Stomach (tissue), 9 donors: ENCODE data around the gene PRKN. TPM values are rescaled to one million over a fixed set of nuclear protein-coding genes. Genes with fewer than 3 reads are reported as not detected.

Experiments used
- DNase-seq, 2 donors: peaks; one replicate each; pipeline versions ENCODE4 v3.0.0 to v3.0.0-alpha.2; 2013 to 2019
- H3K27ac ChIP-seq, 5 donors: fragments of 200-600 bp in 4 of 5; sonication (generic) in 4 of 5; one replicate each; pipeline ENCODE4 v1.5.1; 2013 to 2019; ENCODE audit warnings: mild to moderate bottlenecking in 1 of 5, moderate library complexity in 1 of 5
- H3K27me3 ChIP-seq, 3 donors: fragments of 200-600 bp; sonication (generic); one replicate each; pipeline ENCODE4 v1.5.1; 2017 to 2019; ENCODE audit warnings: mixed run types in 1 of 3
- H3K36me3 ChIP-seq, 4 donors: fragments of 200-600 bp; sonication (generic); 1 replicate in 3 of 4; 2 replicates in 1 of 4; pipeline ENCODE4 v1.5.1; 2016 to 2019
- H3K4me1 ChIP-seq, 4 donors: fragments of 200-600 bp; sonication (generic); one replicate each; pipeline ENCODE4 v1.5.1; 2016 to 2019
- H3K4me3 ChIP-seq, 4 donors: fragments of 200-600 bp; sonication (generic) in 3 of 4; one replicate each; pipeline ENCODE4 v1.5.1; 2016 to 2019; ENCODE audit warnings: mild to moderate bottlenecking in 1 of 4
- H3K9me3 ChIP-seq, 4 donors: fragments of 200-600 bp; sonication (generic); one replicate each; pipeline ENCODE4 v1.5.1; 2016 to 2019
- CTCF ChIP-seq, 7 experiments: fragments of 450-650 bp in 4 of 7; fragments of 200-600 bp in 3 of 7; sonication (generic) in 3 of 7; IDR thresholded peaks; one replicate each; pipeline ENCODE4 v1.5.1; 2016 to 2019; ENCODE audit warnings: antibody characterized with exemption in 7 of 7, control low read depth in 2 of 7, mild to moderate bottlenecking in 1 of 7
- EP300 ChIP-seq: sonication (generic); formaldehyde crosslinking; IDR thresholded peaks from one replicate; pipeline ENCODE4 v1.6.1; 2017; ENCODE audit warnings: antibody characterized with exemption
- POLR2A ChIP-seq, 4 donors: fragments of 450-650 bp; IDR thresholded peaks; one replicate each; pipeline ENCODE4 v1.6.1; 2016; ENCODE audit warnings: antibody characterized with exemption in 4 of 4, control low read depth in 2 of 4, mild to moderate bottlenecking in 1 of 4, moderate library complexity in 1 of 4
- POLR2AphosphoS5 ChIP-seq, 3 donors: sonication (generic); formaldehyde crosslinking; IDR thresholded peaks; one replicate each; pipeline ENCODE4 v1.6.1; 2016; ENCODE audit warnings: antibody characterized with exemption in 3 of 3
- WGBS, 5 donors: extraction: QIAGEN DNeasy Blood & Tissue Kit in 3 of 5; methylation state at CpG; one replicate each; pipeline versions ENCODE4 v1.1.5 to v1.1.7; 2013 to 2018; 5-methylcytosine and 5-hydroxymethylcytosine counted together
- intact Hi-C: fragments of 100-400 bp; cut with DNase I; formaldehyde crosslinking; loops from one replicate; pipeline ENCODE4 v1.15.1; 2023; ENCODE audit warnings: low total_unique reads
- polyA plus RNA-seq, 3 donors: library from polyadenylated mRNA; stranded (reverse); fragments of 200-250 nt; gene quantifications; one replicate each; pipeline ENCODE4 v1.2.3, GENCODE V29; 2013
- total RNA-seq, 5 donors: library from RNA; depleted of rRNA; stranded (reverse); fragments of >200 nt; gene quantifications; one replicate each; pipeline versions ENCODE4 v1.1.0 to v1.2.3, GENCODE V29; 2014 to 2016
- donor health status: healthy with polysubstance abuse.
- donor health status: Bipolar disorder and iron deficiency.
- donor health status: healthy.

PRKN gene
- total and polyA plus RNA-seq, 8 donors = 0.68 to 19.8 (median 9.5) TPM

GRCh38 chr6:161584621-161585340 is 1142.8 kb downstream of the PRKN start:
- Histone ChIP-seq H3K4me1 (no peaks in the 10 kb centered on the region), H3K36me3 (no peaks in the 10 kb centered on the region), H3K27me3 (no peaks in the 10 kb centered on the region), H3K4me3 (no peak overlapping the region), H3K27ac (no peak overlapping the region), H3K9me3 (no peaks in the 10 kb centered on the region)
- 71 to 76% (median 74%) methylated on average over 8 of the region's 8 CpGs for WGBS, 5 donors
- intact Hi-C loops = no loop called here
- TF ChIP-seq POLR2A (IDR thresholded peaks at IDR 0.05) = no peak
- no peak for TF ChIP-seq CTCF (IDR thresholded peaks at IDR 0.05)
- no peak for TF ChIP-seq EP300
- no peak for TF ChIP-seq POLR2AphosphoS5 (IDR thresholded peaks at IDR 0.05)
- no peak for DNase-seq

- intact Hi-C loops = no loop called here
- 40 to 69% (median 51%) methylated on average over 1 of the region's 1 CpG for WGBS, 5 donors
- Histone ChIP-seq H3K27ac (no peak overlapping the region), H3K4me1 (no peaks in the 10 kb centered on the region), H3K27me3 (no peaks in the 10 kb centered on the region), H3K4me3 (no peak overlapping the region), H3K9me3 (no peaks in the 10 kb centered on the region), H3K36me3 (no peaks in the 10 kb centered on the region)
- TF ChIP-seq POLR2A (IDR thresholded peaks at IDR 0.05) = no peak
- no peak for DNase-seq
These were observed 1143.5 kb downstream of the PRKN start for GRCh38 chr6:161584051-161584450.

- Histone ChIP-seq H3K9me3 (no peaks in the 10 kb centered on the region), H3K27me3 (no peaks in the 10 kb centered on the region), H3K36me3 (no peaks in the 10 kb centered on the region), H3K27ac (no peak overlapping the region), H3K4me1 (no peaks in the 10 kb centered on the region), H3K4me3 (no peak overlapping the region)
- intact Hi-C loops = no loop called here
- WGBS, 5 donors = 88 to 97% (median 92%) methylated on average over 5 of the region's 5 CpGs
- DNase-seq = no peak
- TF ChIP-seq POLR2AphosphoS5 (IDR thresholded peaks at IDR 0.05) = no peak
- TF ChIP-seq POLR2A (IDR thresholded peaks at IDR 0.05) = no peak
- no peak for TF ChIP-seq CTCF (IDR thresholded peaks at IDR 0.05)
- TF ChIP-seq EP300 = no peak
These were observed 1144.0 kb downstream of the PRKN start for GRCh38 chr6:161583584-161583983.

GRCh38 chr6:161578478-161578877 is 1149.1 kb downstream of the PRKN start:
- Histone ChIP-seq H3K4me1 (no peaks in the 10 kb centered on the region), H3K27me3 (no peaks in the 10 kb centered on the region), H3K27ac (no peak overlapping the region), H3K36me3 (no peaks in the 10 kb centered on the region), H3K9me3 (no peaks in the 10 kb centered on the region), H3K4me3 (no peak overlapping the region)
- DNase-seq = no peak
- 44 to 62% (median 49%) methylated on average over 3 of the region's 3 CpGs for WGBS, 5 donors
- intact Hi-C loops = no loop called here
- no peak for TF ChIP-seq CTCF (IDR thresholded peaks at IDR 0.05)
- TF ChIP-seq POLR2A (IDR thresholded peaks at IDR 0.05) = no peak
- no peak for TF ChIP-seq EP300

GRCh38 chr6:161575523-161576254 is 1151.9 kb downstream of the PRKN start:
- Histone ChIP-seq H3K4me3 (no peak overlapping the region), H3K27ac (no peak overlapping the region), H3K27me3 (no peaks in the 10 kb centered on the region), H3K4me1 (no peaks in the 10 kb centered on the region), H3K9me3 (peaks cover 0 to 9% (median 0%) of the 10 kb centered on the region in 4 donors), H3K36me3 (no peaks in the 10 kb centered on the region)
- peak in 1 of 2 donors; percentile 6 for DNase-seq
- TF ChIP-seq POLR2AphosphoS5 (IDR thresholded peaks at IDR 0.05) = no peak
- TF ChIP-seq CTCF (IDR thresholded peaks at IDR 0.05) = no peak
- no peak for TF ChIP-seq EP300
- no peak for TF ChIP-seq POLR2A (IDR thresholded peaks at IDR 0.05)
- intact Hi-C loops = no loop called here
- WGBS, 5 donors = 63 to 73% (median 70%) methylated on average over 13 of the region's 13 CpGs
